Caco-2 (cell line): ENCODE measurements around the gene ABCC1. TPM values are rescaled to one million over a fixed set of nuclear protein-coding genes. Genes with fewer than 3 reads are reported as not detected.

Experiments used
- BruUV-seq: library from RNA; stranded (reverse); fragments of 400-500 nt; replicated peaks from 2 replicates; lab custom pipeline; 2021; lab: Mats Ljungman, UMichigan
- CTCF ChIA-PET: fragments of 300-600 bp; sonication (Branson Sonifier 250); formaldehyde crosslinking; loops from one replicate; lab custom pipeline; 2022; ENCODE audit warnings: antibody characterized with exemption; lab: Charles Lee
- POLR2A ChIA-PET: fragments of 300-600 bp; sonication (Branson Sonifier 250); formaldehyde crosslinking; loops from one replicate; lab custom pipeline; 2022; ENCODE audit warnings: antibody characterized with exemption; lab: Charles Lee
- DNase-seq, 2 experiments: peaks; one replicate each; pipeline versions ENCODE4 v3.0.0 to v3.0.0-alpha.2; 2020 to 2022
- H3K27me3 ChIP-seq: replicated peaks from 2 replicates; pipeline ENCODE4 v1.6.0; 2011; ENCODE audit warnings: low read length; ENCODE audit not compliant: control insufficient read depth, insufficient read depth
- H3K36me3 ChIP-seq: 2 replicates; pipeline ENCODE4 v1.5.1; 2011; ENCODE audit warnings: low read length; ENCODE audit not compliant: control insufficient read depth, insufficient read depth
- H3K4me1 ChIP-seq: fragments of 250-450 bp; sonication (Bioruptor Pico); 2 replicates; pipeline ENCODE4 v1.5.1; 2020; ENCODE audit warnings: mild to moderate bottlenecking
- H3K4me3 ChIP-seq: 2 replicates; pipeline ENCODE4 v1.5.1; 2011; ENCODE audit warnings: low read depth, mild to moderate bottlenecking, control low read depth, low read length
- H3K9me3 ChIP-seq: fragments of 250-450 bp; sonication (Bioruptor Pico); 2 replicates; pipeline ENCODE4 v1.5.1; 2020; ENCODE audit warnings: mild to moderate bottlenecking, moderate library complexity
- H3K27ac Mint-ChIP-seq: one replicate; pipeline ENCODE4 v1.8.0; 2022; ENCODE audit warnings: mixed read lengths; ENCODE audit not compliant: unreplicated experiment
- H3K27me3 Mint-ChIP-seq: one replicate; pipeline ENCODE4 v1.8.0; 2022; ENCODE audit warnings: mixed read lengths; ENCODE audit not compliant: insufficient read depth, unreplicated experiment
- H3K36me3 Mint-ChIP-seq: one replicate; pipeline ENCODE4 v1.8.0; 2022; ENCODE audit warnings: mild to moderate bottlenecking, mixed read lengths; ENCODE audit not compliant: insufficient read depth, unreplicated experiment
- H3K4me1 Mint-ChIP-seq: one replicate; pipeline ENCODE4 v1.8.0; 2022; ENCODE audit warnings: low read depth, mixed read lengths; ENCODE audit not compliant: unreplicated experiment
- H3K4me3 Mint-ChIP-seq: one replicate; pipeline ENCODE4 v1.8.0; 2022; ENCODE audit warnings: mild to moderate bottlenecking, moderate library complexity, mixed read lengths; ENCODE audit not compliant: unreplicated experiment
- H3K9me3 Mint-ChIP-seq: one replicate; pipeline ENCODE4 v1.8.0; 2022; ENCODE audit warnings: mixed read lengths; ENCODE audit not compliant: unreplicated experiment
- intact Hi-C: fragments of 100-400 bp; cut with micrococcal nuclease; formaldehyde crosslinking; loops from one replicate; pipeline ENCODE4 v1.10.0; 2022; ENCODE audit not compliant: unreplicated experiment
- total RNA-seq: library from RNA; stranded (reverse); gene quantifications from 2 replicates; pipeline ENCODE4 v1.2.3, GENCODE V29; 2022
- TF ChIP-seq, protein P1 (sequence below), 2 experiments: fragments of 200-600 bp in 1 of 2; IDR thresholded peaks; 1 replicate in 1 of 2; 2 replicates in 1 of 2; pipeline versions ENCODE4 v1.5.1 to v1.8.0; 2011 to 2022; ENCODE audit warnings: antibody characterized with exemption in 1 of 2, control low read depth in 1 of 2, inconsistent platforms in 1 of 2, low read depth in 1 of 2, low read length in 1 of 2, mild to moderate bottlenecking in 1 of 2, moderate library complexity in 1 of 2; ENCODE audit not compliant: insufficient read depth in 1 of 2, severe bottlenecking in 1 of 2, unreplicated experiment in 1 of 2

ABCC1 gene
- total RNA-seq, 1 experiment from 2014 or later = 22.3 TPM

DNA sequence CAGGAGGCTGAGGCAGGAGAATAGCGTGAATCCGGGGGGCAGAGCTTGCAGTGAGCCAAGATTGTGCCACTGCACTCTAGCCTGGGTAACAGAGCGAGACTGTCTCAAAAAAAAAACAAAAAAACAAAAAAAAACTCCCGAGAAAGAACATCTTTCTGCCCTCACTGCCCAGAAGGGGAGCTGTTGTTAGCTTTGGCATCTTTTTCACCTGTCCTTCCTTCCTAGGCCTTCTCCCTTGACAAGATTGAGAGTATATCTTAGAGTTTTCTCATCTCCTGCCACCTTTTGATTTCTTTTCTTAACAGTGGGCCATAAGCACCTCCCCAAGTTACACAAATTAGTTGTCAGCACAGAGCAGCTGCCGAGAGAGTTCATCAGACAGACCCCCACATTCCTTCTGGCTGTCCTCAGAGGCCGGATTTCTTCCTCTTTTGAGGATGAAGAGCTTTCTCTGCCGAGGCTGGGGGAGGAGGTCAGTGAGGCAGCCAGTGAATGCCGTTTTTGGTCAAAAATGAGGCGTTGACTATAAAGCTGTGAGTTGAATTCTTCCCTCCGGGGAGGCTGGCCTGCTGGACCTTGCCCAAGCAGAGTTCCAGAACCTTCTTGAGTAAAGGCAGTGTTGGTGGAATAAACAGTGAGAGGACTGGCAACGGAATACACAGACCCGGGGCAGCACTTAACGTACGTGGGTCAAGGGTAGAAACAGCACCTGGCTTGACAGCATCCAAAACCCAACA lies 146.9 kb downstream of the ABCC1 start:
- H3K27ac Mint-ChIP-seq = no peak overlapping the region
- Histone ChIP-seq H3K9me3 (no peaks in the 10 kb centered on the region), H3K36me3 (no peaks in the 10 kb centered on the region), H3K27me3 (no peaks in the 10 kb centered on the region), H3K4me3 (no peak overlapping the region), H3K4me1 (no peaks in the 10 kb centered on the region)
- no peaks in the 10 kb centered on the region for H3K27me3 Mint-ChIP-seq
- H3K9me3 Mint-ChIP-seq = no peaks in the 10 kb centered on the region
- no peak overlapping the region for H3K4me3 Mint-ChIP-seq
- TF ChIP-seq, protein P1, sequence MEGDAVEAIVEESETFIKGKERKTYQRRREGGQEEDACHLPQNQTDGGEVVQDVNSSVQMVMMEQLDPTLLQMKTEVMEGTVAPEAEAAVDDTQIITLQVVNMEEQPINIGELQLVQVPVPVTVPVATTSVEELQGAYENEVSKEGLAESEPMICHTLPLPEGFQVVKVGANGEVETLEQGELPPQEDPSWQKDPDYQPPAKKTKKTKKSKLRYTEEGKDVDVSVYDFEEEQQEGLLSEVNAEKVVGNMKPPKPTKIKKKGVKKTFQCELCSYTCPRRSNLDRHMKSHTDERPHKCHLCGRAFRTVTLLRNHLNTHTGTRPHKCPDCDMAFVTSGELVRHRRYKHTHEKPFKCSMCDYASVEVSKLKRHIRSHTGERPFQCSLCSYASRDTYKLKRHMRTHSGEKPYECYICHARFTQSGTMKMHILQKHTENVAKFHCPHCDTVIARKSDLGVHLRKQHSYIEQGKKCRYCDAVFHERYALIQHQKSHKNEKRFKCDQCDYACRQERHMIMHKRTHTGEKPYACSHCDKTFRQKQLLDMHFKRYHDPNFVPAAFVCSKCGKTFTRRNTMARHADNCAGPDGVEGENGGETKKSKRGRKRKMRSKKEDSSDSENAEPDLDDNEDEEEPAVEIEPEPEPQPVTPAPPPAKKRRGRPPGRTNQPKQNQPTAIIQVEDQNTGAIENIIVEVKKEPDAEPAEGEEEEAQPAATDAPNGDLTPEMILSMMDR (IDR thresholded peaks at IDR 0.05; ENCODE audit: insufficient read depth in 1 of 2, low read depth in 1 of 2, low read length in 1 of 2, severe bottlenecking in 1 of 2, unreplicated experiment in 1 of 2) = no peak
- H3K4me1 Mint-ChIP-seq = no peaks in the 10 kb centered on the region
- intact Hi-C loops = no loop called here
- no peak for DNase-seq
- BruUV-seq = no TSS peak
- H3K36me3 Mint-ChIP-seq = peaks cover 26% of the 10 kb centered on the region
- CTCF ChIA-PET = no interaction called here
- POLR2A ChIA-PET = no interaction called here

DNA sequence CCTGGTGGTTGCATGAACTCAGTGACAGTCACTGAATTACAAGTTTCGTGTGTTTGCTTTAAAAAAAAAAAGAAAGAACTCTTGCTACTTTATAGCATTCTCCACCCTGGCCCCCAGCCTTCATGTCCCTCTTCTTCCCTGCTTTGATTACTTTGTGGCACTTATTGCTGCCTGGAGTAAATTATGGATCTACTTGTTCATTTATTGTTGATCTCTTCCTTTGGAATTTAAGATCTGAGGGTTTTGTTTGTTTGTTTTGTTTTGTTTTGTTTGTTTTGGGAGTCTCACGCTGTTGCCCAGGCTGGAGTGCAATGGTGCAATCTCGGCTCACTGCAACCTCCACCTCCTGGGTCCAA lies 147.4 kb downstream of the ABCC1 start:
- no peak overlapping the region for H3K4me3 Mint-ChIP-seq
- H3K36me3 Mint-ChIP-seq = peaks cover 28% of the 10 kb centered on the region
- ChIA-PET POLR2A (no interaction called here), CTCF (no interaction called here)
- no peaks in the 10 kb centered on the region for H3K4me1 Mint-ChIP-seq
- TF ChIP-seq, protein P1 (IDR thresholded peaks at IDR 0.05; ENCODE audit: insufficient read depth in 1 of 2, low read depth in 1 of 2, low read length in 1 of 2, severe bottlenecking in 1 of 2, unreplicated experiment in 1 of 2) = no peak
- Histone ChIP-seq H3K4me1 (no peaks in the 10 kb centered on the region), H3K27me3 (no peaks in the 10 kb centered on the region), H3K9me3 (no peaks in the 10 kb centered on the region), H3K4me3 (no peak overlapping the region), H3K36me3 (no peaks in the 10 kb centered on the region)
- H3K9me3 Mint-ChIP-seq = no peaks in the 10 kb centered on the region
- no peaks in the 10 kb centered on the region for H3K27me3 Mint-ChIP-seq
- DNase-seq = no peak
- no peak overlapping the region for H3K27ac Mint-ChIP-seq
- BruUV-seq = no TSS peak
- intact Hi-C loops = no loop called here

DNA sequence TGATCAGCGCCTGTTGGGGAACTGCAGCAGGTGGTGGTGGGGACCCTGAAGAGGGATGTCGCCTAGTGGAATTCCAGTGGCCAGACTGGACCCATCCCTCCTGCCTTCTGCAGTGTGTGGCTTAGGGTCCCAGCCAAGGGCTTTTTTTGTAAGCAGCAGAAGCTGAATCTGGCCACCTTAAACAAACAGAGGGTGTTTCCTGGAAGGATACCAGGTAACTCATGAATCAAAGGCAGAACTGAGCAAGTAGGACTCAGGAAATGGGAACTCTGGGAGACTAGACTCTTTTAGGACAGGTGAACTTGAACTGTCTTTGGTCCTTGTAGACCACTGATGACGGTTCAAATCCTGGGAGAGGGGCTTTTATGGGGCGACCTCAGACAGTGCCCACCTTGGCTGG lies 149.9 kb downstream of the ABCC1 start:
- no peak overlapping the region for H3K27ac Mint-ChIP-seq
- POLR2A ChIA-PET = no interaction called here

More for the DNA sequence above, 149.9 kb downstream of the ABCC1 start:
- CTCF ChIA-PET = no interaction called here
- intact Hi-C loops = no loop called here
- no peak overlapping the region for H3K4me3 Mint-ChIP-seq
- H3K9me3 Mint-ChIP-seq = no peaks in the 10 kb centered on the region
- no peaks in the 10 kb centered on the region for H3K4me1 Mint-ChIP-seq
- Histone ChIP-seq H3K4me1 (no peaks in the 10 kb centered on the region), H3K27me3 (no peaks in the 10 kb centered on the region), H3K9me3 (no peaks in the 10 kb centered on the region), H3K4me3 (no peak overlapping the region), H3K36me3 (no peaks in the 10 kb centered on the region)
- TF ChIP-seq, protein P1 (IDR thresholded peaks at IDR 0.05; ENCODE audit: insufficient read depth in 1 of 2, low read depth in 1 of 2, low read length in 1 of 2, severe bottlenecking in 1 of 2, unreplicated experiment in 1 of 2) = no peak
- no peaks in the 10 kb centered on the region for H3K27me3 Mint-ChIP-seq
- no peak for DNase-seq
- BruUV-seq = no TSS peak
- peaks cover 36% of the 10 kb centered on the region for H3K36me3 Mint-ChIP-seq
